C4-2B (cell line): Measurements from ENCODE around the gene IRAK1BP1.

Experiments used
- H3K27ac ChIP-seq: fragments of 450-650 bp; 2 replicates; pipeline ENCODE4 v1.5.1; 2017
- ZFX ChIP-seq: fragments of 450-650 bp; IDR thresholded peaks from 2 replicates; pipeline ENCODE4 v1.6.1; 2017
- TF ChIP-seq, protein P1 (sequence below): fragments of 450-650 bp; conservative IDR thresholded peaks from 2 replicates; pipeline ENCODE4 v1.5.1; 2017; ENCODE audit warnings: mild to moderate bottlenecking

IRAK1BP1 gene

DNA sequence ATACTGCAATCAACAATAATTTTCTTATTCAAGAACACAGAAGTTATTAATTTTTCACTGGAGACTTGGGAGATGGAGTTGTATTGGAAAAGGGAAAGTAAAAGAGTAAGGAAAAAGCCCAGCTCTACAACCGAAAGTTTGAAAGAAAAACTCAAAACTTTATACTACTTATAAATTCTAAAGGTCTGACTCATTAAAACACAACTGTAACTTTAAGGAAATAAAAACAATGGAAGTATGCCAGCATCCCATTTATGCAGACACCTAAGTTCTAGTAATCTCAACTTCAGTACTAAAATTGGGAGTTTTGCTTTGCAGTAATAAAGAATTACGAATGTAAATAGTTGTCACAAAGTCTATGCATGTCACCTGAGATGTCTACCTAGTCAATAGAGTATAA lies 80.6 kb downstream of the IRAK1BP1 start:
- TF ChIP-seq, protein P1, sequence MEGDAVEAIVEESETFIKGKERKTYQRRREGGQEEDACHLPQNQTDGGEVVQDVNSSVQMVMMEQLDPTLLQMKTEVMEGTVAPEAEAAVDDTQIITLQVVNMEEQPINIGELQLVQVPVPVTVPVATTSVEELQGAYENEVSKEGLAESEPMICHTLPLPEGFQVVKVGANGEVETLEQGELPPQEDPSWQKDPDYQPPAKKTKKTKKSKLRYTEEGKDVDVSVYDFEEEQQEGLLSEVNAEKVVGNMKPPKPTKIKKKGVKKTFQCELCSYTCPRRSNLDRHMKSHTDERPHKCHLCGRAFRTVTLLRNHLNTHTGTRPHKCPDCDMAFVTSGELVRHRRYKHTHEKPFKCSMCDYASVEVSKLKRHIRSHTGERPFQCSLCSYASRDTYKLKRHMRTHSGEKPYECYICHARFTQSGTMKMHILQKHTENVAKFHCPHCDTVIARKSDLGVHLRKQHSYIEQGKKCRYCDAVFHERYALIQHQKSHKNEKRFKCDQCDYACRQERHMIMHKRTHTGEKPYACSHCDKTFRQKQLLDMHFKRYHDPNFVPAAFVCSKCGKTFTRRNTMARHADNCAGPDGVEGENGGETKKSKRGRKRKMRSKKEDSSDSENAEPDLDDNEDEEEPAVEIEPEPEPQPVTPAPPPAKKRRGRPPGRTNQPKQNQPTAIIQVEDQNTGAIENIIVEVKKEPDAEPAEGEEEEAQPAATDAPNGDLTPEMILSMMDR, result no peak
- TF ChIP-seq ZFX, result no peak
- H3K27ac ChIP-seq, result no peak overlapping the region

DNA sequence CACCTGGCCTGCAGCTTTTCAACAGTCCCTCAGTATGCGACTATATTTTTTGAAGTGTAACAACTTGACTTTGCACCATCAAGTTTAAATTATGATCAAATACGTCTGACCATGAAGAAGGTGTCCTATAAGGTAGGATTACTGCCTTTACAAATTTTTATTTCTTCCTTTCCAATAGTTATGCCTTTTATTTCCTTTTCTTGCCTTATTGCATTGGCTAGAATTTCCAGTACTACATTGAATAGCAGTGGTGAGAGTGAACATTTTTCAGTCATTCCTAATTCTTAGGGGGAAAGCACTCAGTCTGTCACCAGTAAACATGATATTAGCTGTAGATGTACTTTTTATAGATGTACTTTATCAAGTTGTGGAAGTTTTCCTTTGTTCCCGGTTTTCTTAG lies 81.4 kb downstream of the IRAK1BP1 start:
- TF ChIP-seq, protein P1, result no peak
- TF ChIP-seq ZFX, result no peak
- no peak overlapping the region for H3K27ac ChIP-seq

DNA sequence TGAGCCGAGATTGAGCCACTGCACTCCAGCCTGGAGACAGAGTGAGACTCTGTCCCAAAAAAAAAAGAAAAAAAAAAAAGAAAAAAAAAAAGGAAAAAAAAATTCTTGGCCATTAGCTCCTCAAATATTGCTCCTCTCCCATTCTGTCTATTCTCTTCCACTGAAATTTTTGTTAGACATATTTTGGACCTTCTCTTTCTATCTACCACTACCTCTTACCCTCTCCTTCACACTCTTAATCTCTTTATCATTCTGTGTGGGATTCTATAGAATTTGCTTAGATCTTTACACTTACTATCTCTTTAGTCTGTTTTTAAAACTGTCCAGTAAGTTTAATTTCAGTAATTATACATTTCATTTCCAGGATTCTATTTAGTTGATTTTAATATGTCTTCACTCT lies 85.0 kb downstream of the IRAK1BP1 start:
- TF ChIP-seq, protein P1, result no peak
- no peak for TF ChIP-seq ZFX
- H3K27ac ChIP-seq, result no peak overlapping the region
